PC-9 (cell line): Measurements from ENCODE around the gene NTM.

Experiments
- EZH2 ChIP-seq: fragments of 200-600 bp; sonication (generic); IDR thresholded peaks from 2 replicates; pipeline ENCODE4 v1.8.0; 2017; ENCODE audit warnings: antibody characterized with exemption, low read depth
- TF ChIP-seq, protein P1 (sequence below): fragments of 200-600 bp; sonication (generic); conservative IDR thresholded peaks from 2 replicates; pipeline ENCODE4 v1.6.1; 2017; ENCODE audit warnings: mixed run types, antibody characterized with exemption, mild to moderate bottlenecking, moderate library complexity

DNA sequence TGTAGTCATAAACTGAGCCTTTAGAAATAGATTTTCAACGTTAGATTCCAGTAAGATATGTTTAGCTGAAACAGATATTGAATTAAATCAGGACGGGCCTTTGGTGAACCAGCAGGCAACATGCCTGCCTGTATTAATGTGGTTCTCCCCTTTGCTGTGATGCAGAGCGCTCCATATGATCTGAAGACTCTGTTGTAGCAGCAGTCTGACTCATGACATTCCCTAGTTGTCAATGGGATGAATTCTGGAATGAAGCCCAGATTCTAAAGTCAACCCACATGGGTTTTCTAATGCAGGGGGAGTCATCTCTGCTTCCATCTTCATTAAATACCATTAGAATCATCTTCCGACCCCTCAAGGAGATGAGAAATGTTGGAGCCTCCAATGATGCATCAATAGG, 864.5 kb downstream of the NTM start:
- TF ChIP-seq, protein P1, sequence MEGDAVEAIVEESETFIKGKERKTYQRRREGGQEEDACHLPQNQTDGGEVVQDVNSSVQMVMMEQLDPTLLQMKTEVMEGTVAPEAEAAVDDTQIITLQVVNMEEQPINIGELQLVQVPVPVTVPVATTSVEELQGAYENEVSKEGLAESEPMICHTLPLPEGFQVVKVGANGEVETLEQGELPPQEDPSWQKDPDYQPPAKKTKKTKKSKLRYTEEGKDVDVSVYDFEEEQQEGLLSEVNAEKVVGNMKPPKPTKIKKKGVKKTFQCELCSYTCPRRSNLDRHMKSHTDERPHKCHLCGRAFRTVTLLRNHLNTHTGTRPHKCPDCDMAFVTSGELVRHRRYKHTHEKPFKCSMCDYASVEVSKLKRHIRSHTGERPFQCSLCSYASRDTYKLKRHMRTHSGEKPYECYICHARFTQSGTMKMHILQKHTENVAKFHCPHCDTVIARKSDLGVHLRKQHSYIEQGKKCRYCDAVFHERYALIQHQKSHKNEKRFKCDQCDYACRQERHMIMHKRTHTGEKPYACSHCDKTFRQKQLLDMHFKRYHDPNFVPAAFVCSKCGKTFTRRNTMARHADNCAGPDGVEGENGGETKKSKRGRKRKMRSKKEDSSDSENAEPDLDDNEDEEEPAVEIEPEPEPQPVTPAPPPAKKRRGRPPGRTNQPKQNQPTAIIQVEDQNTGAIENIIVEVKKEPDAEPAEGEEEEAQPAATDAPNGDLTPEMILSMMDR: no peak
- TF ChIP-seq EZH2: no peak
